Liver (tissue), 9 donors: Measurements from ENCODE around the gene ZFP1. TPM values are rescaled to one million over a fixed set of nuclear protein-coding genes. Genes with fewer than 3 reads are reported as not detected.

Source experiments
- DNase-seq: peaks from one replicate; pipeline ENCODE4 v3.0.0-alpha.2; 2017; ENCODE audit warnings: low spot score
- H3K27ac ChIP-seq, 2 donors: one replicate each; pipeline ENCODE4 v1.7.0; 2013; ENCODE audit warnings: inconsistent platforms in 2 of 2, low read length in 2 of 2, control low read depth in 1 of 2, low read depth in 1 of 2, mild to moderate bottlenecking in 1 of 2
- H3K27me3 ChIP-seq, 4 donors: one replicate each; pipeline versions ENCODE4 v1.6.1 to v1.7.0; 2013; ENCODE audit warnings: low read length in 3 of 4, inconsistent platforms in 1 of 4, mild to moderate bottlenecking in 1 of 4, moderate library complexity in 1 of 4; ENCODE audit not compliant: control insufficient read depth in 4 of 4, insufficient read depth in 4 of 4
- H3K36me3 ChIP-seq, 4 donors: one replicate each; pipeline versions ENCODE4 v1.6.1 to v1.7.0; 2013; ENCODE audit warnings: low read length in 3 of 4, mild to moderate bottlenecking in 3 of 4, low read depth in 1 of 4, moderate library complexity in 1 of 4; ENCODE audit not compliant: control insufficient read depth in 4 of 4, insufficient read depth in 3 of 4
- H3K4me1 ChIP-seq, 4 donors: one replicate each; pipeline versions ENCODE4 v1.6.1 to v1.7.0; 2013; ENCODE audit warnings: low read length in 3 of 4, mild to moderate bottlenecking in 3 of 4, moderate library complexity in 1 of 4; ENCODE audit not compliant: control insufficient read depth in 4 of 4, insufficient read depth in 4 of 4
- H3K4me3 ChIP-seq, 3 donors: one replicate each; pipeline versions ENCODE4 v1.6.1 to v1.7.0; 2013; ENCODE audit warnings: low read length in 3 of 3, control low read depth in 1 of 3, low read depth in 1 of 3, mild to moderate bottlenecking in 1 of 3
- H3K9ac ChIP-seq, 2 donors: one replicate each; pipeline ENCODE4 v1.7.0; 2013; ENCODE audit warnings: low read length in 2 of 2, mild to moderate bottlenecking in 2 of 2, moderate library complexity in 2 of 2, control low read depth in 1 of 2, low read depth in 1 of 2
- H3K9me3 ChIP-seq, 4 donors: one replicate each; pipeline versions ENCODE4 v1.6.1 to v1.7.0; 2013; ENCODE audit warnings: low read length in 3 of 4; ENCODE audit not compliant: control insufficient read depth in 4 of 4
- EGR1 ChIP-seq, 2 donors: IDR thresholded peaks; 2 replicates each; pipeline ENCODE4 v1.6.1; 2016 to 2018; ENCODE audit warnings: antibody characterized with exemption in 2 of 2, low read depth in 2 of 2
- FOXA1 ChIP-seq: IDR thresholded peaks from 2 replicates; pipeline ENCODE4 v1.6.1; 2016; ENCODE audit warnings: antibody characterized with exemption
- FOXA2 ChIP-seq: IDR thresholded peaks from 2 replicates; pipeline ENCODE4 v1.6.1; 2016; ENCODE audit warnings: antibody characterized with exemption
- GABPA ChIP-seq, 2 donors: IDR thresholded peaks in 1 of 2; conservative IDR thresholded peaks in 1 of 2; 2 replicates each; pipeline ENCODE4 v1.6.1; 2016; ENCODE audit warnings: antibody characterized with exemption in 2 of 2, mild to moderate bottlenecking in 1 of 2, moderate library complexity in 1 of 2
- HNF4A ChIP-seq, 2 donors: conservative IDR thresholded peaks; 2 replicates each; pipeline ENCODE4 v1.6.1; 2016; ENCODE audit warnings: antibody characterized with exemption in 2 of 2, mild to moderate bottlenecking in 2 of 2
- HNF4G ChIP-seq: IDR thresholded peaks from 2 replicates; pipeline ENCODE4 v1.6.1; 2016; ENCODE audit warnings: antibody characterized with exemption
- JUND ChIP-seq, 2 donors: IDR thresholded peaks; 2 replicates each; pipeline ENCODE4 v1.6.1; 2016; ENCODE audit warnings: antibody characterized with exemption in 2 of 2
- NR2F2 ChIP-seq: IDR thresholded peaks from 2 replicates; pipeline ENCODE4 v1.6.1; 2016; ENCODE audit warnings: antibody characterized with exemption
- RAD21 ChIP-seq, 2 donors: IDR thresholded peaks; 2 replicates each; pipeline ENCODE4 v1.6.1; 2016; ENCODE audit warnings: antibody characterized with exemption in 2 of 2, mild to moderate bottlenecking in 2 of 2
- RXRA ChIP-seq, 2 donors: IDR thresholded peaks; 2 replicates each; pipeline ENCODE4 v1.6.1; 2017 to 2018; ENCODE audit warnings: antibody characterized with exemption in 2 of 2, mild to moderate bottlenecking in 1 of 2
- SP1 ChIP-seq: IDR thresholded peaks from 2 replicates; pipeline ENCODE4 v1.6.1; 2018; ENCODE audit warnings: antibody characterized with exemption, mild to moderate bottlenecking
- TAF1 ChIP-seq: conservative IDR thresholded peaks from 2 replicates; pipeline ENCODE4 v1.6.1; 2016; ENCODE audit warnings: antibody characterized with exemption, mild to moderate bottlenecking
- YY1 ChIP-seq: IDR thresholded peaks from 2 replicates; pipeline ENCODE4 v1.6.1; 2016; ENCODE audit warnings: antibody characterized with exemption, mild to moderate bottlenecking
- WGBS: extraction: QIAGEN DNeasy Blood & Tissue Kit; methylation state at CpG from one replicate; pipeline ENCODE4 v1.1.7; 2013; 5-methylcytosine and 5-hydroxymethylcytosine counted together
- polyA plus RNA-seq, 2 donors: library from polyadenylated mRNA; stranded (reverse) in 1 of 2; unstranded in 1 of 2; fragments of 200-250 nt in 1 of 2; fragments of >200 nt in 1 of 2; fragmentation: Nextera tagmentation in 1 of 2; extraction: Ambion mirVana in 1 of 2; gene quantifications; one replicate each; pipeline versions ENCODE4 v1.2.1 to v1.2.3, GENCODE V29; 2013 to 2015
- total RNA-seq, 2 donors: library from RNA; depleted of rRNA; stranded (reverse); fragments of >200 nt; gene quantifications; one replicate each; pipeline ENCODE4 v1.2.3, GENCODE V29; 2014
- TF ChIP-seq, protein P1 (sequence below): IDR thresholded peaks from 2 replicates; pipeline ENCODE4 v1.6.1; 2016; ENCODE audit warnings: antibody characterized with exemption, mild to moderate bottlenecking
- TF ChIP-seq, protein P2 (sequence below): IDR thresholded peaks from 2 replicates; pipeline ENCODE4 v1.6.1; 2016; ENCODE audit warnings: antibody characterized with exemption
- TF ChIP-seq, protein P3 (sequence below): fragments of 150-350 bp; IDR thresholded peaks from 2 replicates; pipeline ENCODE4 v1.5.1; 2017; ENCODE audit warnings: improper control_type of control experiment, low read depth, low read length; ENCODE audit not compliant: missing input control
- TF ChIP-seq, protein P4 (sequence below): IDR thresholded peaks from 2 replicates; pipeline ENCODE4 v1.6.1; 2016; ENCODE audit warnings: antibody characterized with exemption
- TF ChIP-seq, protein P5 (sequence below): IDR thresholded peaks from 2 replicates; pipeline ENCODE4 v1.6.1; 2016; ENCODE audit warnings: antibody characterized with exemption
- donor health status: healthy.
- donor health status: healthy.
- donor health status: healthy.
- donor health status: healthy.
- donor health status: healthy.

Gene ZFP1
- total and polyA plus RNA-seq, 4 donors = 3.8 to 8.5 (median 6.0) TPM

DNA sequence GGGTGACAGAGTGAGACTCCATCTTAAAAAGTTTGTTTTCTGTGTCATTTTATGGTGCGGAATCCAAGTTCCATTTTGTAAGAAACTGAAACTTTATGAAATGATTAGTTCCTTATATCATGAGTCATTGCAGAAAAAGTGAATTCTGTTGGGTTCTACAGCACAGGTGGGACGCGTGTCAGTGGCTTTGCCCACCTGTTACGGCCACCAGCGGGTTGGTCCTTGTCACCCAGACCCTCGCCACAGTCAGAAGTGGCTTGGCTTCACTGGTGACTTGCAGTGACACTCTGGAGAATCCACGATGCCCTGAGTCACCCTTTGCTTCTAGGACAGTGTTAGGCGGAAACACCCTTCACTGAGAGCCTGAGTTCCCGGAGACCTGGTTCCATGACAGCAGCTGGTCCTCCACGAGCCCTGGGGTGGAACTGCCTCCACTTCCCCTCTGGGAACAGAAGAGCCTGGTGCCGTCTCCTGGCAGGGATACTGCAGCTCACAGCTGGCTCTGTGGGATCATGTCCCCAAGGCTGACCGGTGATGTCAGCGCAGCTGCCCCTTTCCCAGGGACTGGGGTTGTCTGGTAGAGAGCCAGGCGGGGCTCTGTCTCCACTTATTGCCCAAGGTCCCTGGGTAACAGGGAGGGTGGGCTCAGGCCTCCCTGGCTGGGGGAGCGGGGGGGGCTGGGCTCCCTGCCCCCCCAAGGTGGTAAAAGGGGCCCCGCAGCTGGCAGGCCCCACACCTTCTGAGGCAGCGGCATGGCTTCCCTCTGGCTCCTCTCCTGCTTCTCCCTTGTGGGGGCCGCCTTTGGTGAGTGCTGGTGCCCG lies 70.1 kb downstream of the ZFP1 start, which contains the start of gene CTRB1:
Gene CTRB1 (plus strand): TSS at position 733 of the 821 bp plus-strand sequence. CDS start 20 bp downstream, at position 753.
- TF ChIP-seq, protein P1, sequence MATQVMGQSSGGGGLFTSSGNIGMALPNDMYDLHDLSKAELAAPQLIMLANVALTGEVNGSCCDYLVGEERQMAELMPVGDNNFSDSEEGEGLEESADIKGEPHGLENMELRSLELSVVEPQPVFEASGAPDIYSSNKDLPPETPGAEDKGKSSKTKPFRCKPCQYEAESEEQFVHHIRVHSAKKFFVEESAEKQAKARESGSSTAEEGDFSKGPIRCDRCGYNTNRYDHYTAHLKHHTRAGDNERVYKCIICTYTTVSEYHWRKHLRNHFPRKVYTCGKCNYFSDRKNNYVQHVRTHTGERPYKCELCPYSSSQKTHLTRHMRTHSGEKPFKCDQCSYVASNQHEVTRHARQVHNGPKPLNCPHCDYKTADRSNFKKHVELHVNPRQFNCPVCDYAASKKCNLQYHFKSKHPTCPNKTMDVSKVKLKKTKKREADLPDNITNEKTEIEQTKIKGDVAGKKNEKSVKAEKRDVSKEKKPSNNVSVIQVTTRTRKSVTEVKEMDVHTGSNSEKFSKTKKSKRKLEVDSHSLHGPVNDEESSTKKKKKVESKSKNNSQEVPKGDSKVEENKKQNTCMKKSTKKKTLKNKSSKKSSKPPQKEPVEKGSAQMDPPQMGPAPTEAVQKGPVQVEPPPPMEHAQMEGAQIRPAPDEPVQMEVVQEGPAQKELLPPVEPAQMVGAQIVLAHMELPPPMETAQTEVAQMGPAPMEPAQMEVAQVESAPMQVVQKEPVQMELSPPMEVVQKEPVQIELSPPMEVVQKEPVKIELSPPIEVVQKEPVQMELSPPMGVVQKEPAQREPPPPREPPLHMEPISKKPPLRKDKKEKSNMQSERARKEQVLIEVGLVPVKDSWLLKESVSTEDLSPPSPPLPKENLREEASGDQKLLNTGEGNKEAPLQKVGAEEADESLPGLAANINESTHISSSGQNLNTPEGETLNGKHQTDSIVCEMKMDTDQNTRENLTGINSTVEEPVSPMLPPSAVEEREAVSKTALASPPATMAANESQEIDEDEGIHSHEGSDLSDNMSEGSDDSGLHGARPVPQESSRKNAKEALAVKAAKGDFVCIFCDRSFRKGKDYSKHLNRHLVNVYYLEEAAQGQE = no peak
- TF ChIP-seq HNF4G (no peak), FOXA2 (no peak), RAD21 (IDR thresholded peaks at IDR 0.05) (no peak), YY1 (no peak), SP1 (no peak), GABPA (IDR thresholded peaks at IDR 0.05 in 1 of 2, conservative IDR thresholded peaks at IDR 0.05 in 1 of 2) (no peak), EGR1 (IDR thresholded peaks at IDR 0.05; ENCODE audit: low read depth in 2 of 2) (no peak), RXRA (IDR thresholded peaks at IDR 0.05) (no peak), NR2F2 (no peak), HNF4A (conservative IDR thresholded peaks at IDR 0.05) (no peak), JUND (IDR thresholded peaks at IDR 0.05) (no peak), TAF1 (no peak), FOXA1 (no peak)
- TF ChIP-seq, protein P2, sequence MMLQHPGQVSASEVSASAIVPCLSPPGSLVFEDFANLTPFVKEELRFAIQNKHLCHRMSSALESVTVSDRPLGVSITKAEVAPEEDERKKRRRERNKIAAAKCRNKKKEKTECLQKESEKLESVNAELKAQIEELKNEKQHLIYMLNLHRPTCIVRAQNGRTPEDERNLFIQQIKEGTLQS = no peak
- TF ChIP-seq, protein P3, sequence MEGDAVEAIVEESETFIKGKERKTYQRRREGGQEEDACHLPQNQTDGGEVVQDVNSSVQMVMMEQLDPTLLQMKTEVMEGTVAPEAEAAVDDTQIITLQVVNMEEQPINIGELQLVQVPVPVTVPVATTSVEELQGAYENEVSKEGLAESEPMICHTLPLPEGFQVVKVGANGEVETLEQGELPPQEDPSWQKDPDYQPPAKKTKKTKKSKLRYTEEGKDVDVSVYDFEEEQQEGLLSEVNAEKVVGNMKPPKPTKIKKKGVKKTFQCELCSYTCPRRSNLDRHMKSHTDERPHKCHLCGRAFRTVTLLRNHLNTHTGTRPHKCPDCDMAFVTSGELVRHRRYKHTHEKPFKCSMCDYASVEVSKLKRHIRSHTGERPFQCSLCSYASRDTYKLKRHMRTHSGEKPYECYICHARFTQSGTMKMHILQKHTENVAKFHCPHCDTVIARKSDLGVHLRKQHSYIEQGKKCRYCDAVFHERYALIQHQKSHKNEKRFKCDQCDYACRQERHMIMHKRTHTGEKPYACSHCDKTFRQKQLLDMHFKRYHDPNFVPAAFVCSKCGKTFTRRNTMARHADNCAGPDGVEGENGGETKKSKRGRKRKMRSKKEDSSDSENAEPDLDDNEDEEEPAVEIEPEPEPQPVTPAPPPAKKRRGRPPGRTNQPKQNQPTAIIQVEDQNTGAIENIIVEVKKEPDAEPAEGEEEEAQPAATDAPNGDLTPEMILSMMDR = no peak
- TF ChIP-seq, protein P4, sequence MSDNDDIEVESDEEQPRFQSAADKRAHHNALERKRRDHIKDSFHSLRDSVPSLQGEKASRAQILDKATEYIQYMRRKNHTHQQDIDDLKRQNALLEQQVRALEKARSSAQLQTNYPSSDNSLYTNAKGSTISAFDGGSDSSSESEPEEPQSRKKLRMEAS = no peak
- TF ChIP-seq, protein P5, sequence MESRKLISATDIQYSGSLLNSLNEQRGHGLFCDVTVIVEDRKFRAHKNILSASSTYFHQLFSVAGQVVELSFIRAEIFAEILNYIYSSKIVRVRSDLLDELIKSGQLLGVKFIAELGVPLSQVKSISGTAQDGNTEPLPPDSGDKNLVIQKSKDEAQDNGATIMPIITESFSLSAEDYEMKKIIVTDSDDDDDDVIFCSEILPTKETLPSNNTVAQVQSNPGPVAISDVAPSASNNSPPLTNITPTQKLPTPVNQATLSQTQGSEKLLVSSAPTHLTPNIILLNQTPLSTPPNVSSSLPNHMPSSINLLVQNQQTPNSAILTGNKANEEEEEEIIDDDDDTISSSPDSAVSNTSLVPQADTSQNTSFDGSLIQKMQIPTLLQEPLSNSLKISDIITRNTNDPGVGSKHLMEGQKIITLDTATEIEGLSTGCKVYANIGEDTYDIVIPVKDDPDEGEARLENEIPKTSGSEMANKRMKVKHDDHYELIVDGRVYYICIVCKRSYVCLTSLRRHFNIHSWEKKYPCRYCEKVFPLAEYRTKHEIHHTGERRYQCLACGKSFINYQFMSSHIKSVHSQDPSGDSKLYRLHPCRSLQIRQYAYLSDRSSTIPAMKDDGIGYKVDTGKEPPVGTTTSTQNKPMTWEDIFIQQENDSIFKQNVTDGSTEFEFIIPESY = no peak
- WGBS = 89% methylated on average over 19 of the region's 19 CpGs
- DNase-seq = no peak
- no peaks in the 10 kb centered on the region for H3K27me3 ChIP-seq
- no peak within 1 kb of the TSS for H3K27ac ChIP-seq
- peaks cover 0 to 2% (median 0%) of the 10 kb centered on the region in 4 donors for H3K4me1 ChIP-seq
- H3K9ac ChIP-seq = no peak within 1 kb of the TSS
- no peaks in the 10 kb centered on the region for H3K9me3 ChIP-seq
- H3K4me3 ChIP-seq = no peak within 1 kb of the TSS
- no peaks in the 10 kb centered on the region for H3K36me3 ChIP-seq
